H1 (cell line): ENCODE data around the gene CEP192. TPM values are rescaled to one million over a fixed set of nuclear protein-coding genes. Genes with fewer than 3 reads are reported as not detected.

Experiments used
- CTCF ChIA-PET: fragments of 300-600 bp; sonication (Branson Sonifier 250); formaldehyde crosslinking; loops from one replicate; lab custom pipeline; 2021; ENCODE audit not compliant: partially characterized antibody; lab: Charles Lee
- POLR2A ChIA-PET: fragments of 300-600 bp; sonication (Branson Sonifier 250); formaldehyde crosslinking; loops from one replicate; lab custom pipeline; 2021; ENCODE audit warnings: inconsistent platforms; ENCODE audit not compliant: partially characterized antibody; lab: Charles Lee
- DNase-seq, 2 experiments: peaks; one replicate each; pipeline versions ENCODE4 v3.0.0 to v3.0.0-alpha.2; 2010 to 2022; ENCODE audit warnings: low spot score in 2 of 2, low read depth in 1 of 2, mixed read lengths in 1 of 2
- FAIRE-seq: peaks from 2 replicates; lab custom pipeline; 2011; peaks lifted over from hg19 to GRCh38; lab: Jason Lieb, UNC
- H2AFZ ChIP-seq: 2 replicates; pipeline ENCODE4 v1.8.1; 2012; ENCODE audit warnings: low read length, inconsistent platforms
- H2AK5ac ChIP-seq: 2 replicates; pipeline ENCODE4 v1.6.1; 2013; ENCODE audit warnings: low read depth, low read length
- H2BK120ac ChIP-seq: replicated peaks from 2 replicates; pipeline ENCODE3; 2013; ENCODE audit warnings: low read depth, low read length, inconsistent platforms
- H2BK12ac ChIP-seq: 2 replicates; pipeline ENCODE4 v1.6.1; 2013; ENCODE audit warnings: low read depth, low read length
- H2BK15ac ChIP-seq: 2 replicates; pipeline ENCODE4 v1.6.1; 2013; ENCODE audit warnings: low read length
- H2BK20ac ChIP-seq: 2 replicates; pipeline ENCODE4 v1.6.1; 2013; ENCODE audit warnings: low read length
- H2BK5ac ChIP-seq: 2 replicates; pipeline ENCODE4 v1.6.1; 2013; ENCODE audit warnings: low read depth, low read length
- H3K14ac ChIP-seq: 2 replicates; pipeline ENCODE4 v1.6.1; 2013; ENCODE audit warnings: inconsistent platforms; ENCODE audit not compliant: insufficient read length
- H3K18ac ChIP-seq: 2 replicates; pipeline ENCODE4 v1.6.1; 2013; ENCODE audit warnings: low read length; ENCODE audit errors: extremely low read depth
- H3K23ac ChIP-seq: 2 replicates; pipeline ENCODE4 v1.6.1; 2013; ENCODE audit warnings: inconsistent platforms; ENCODE audit not compliant: insufficient read length
- H3K23me2 ChIP-seq: 2 replicates; pipeline ENCODE4 v1.6.1; 2013; ENCODE audit warnings: low read depth, low read length
- H3K27ac ChIP-seq: 2 replicates; pipeline ENCODE4 v1.6.1; 2011; ENCODE audit warnings: low read depth, low read length, inconsistent platforms
- H3K27me3 ChIP-seq, 4 experiments: replicated peaks in 1 of 4; 1 replicate in 1 of 4; 2 replicates in 3 of 4; pipeline versions ENCODE4 v1.6.1 to v1.8.1; 2011 to 2013; ENCODE audit warnings: low read length in 3 of 4, mild to moderate bottlenecking in 3 of 4, inconsistent platforms in 2 of 4, mixed read lengths in 2 of 4, moderate library complexity in 1 of 4; ENCODE audit not compliant: control insufficient read depth in 3 of 4, insufficient read depth in 3 of 4; ENCODE audit errors: extremely low read depth in 1 of 4
- H3K36me3 ChIP-seq, 4 experiments: 2 replicates each; pipeline versions ENCODE4 v1.6.1 to v1.8.1; 2011 to 2013; ENCODE audit warnings: mild to moderate bottlenecking in 4 of 4, low read length in 3 of 4, moderate library complexity in 2 of 4, control low read depth in 1 of 4, inconsistent platforms in 1 of 4; ENCODE audit not compliant: insufficient read depth in 4 of 4, control insufficient read depth in 2 of 4
- H3K4ac ChIP-seq: replicated peaks from 2 replicates; pipeline ENCODE3; 2013; ENCODE audit warnings: low read length, low read depth, mixed read lengths, inconsistent platforms; ENCODE audit not compliant: insufficient read length
- H3K4me1 ChIP-seq, 4 experiments: replicated peaks in 1 of 4; 1 replicate in 1 of 4; 2 replicates in 3 of 4; pipeline versions ENCODE4 v1.6.1 to v1.8.1; 2011 to 2013; ENCODE audit warnings: low read length in 3 of 4, inconsistent platforms in 2 of 4, mixed read lengths in 1 of 4; ENCODE audit not compliant: insufficient read depth in 4 of 4, control insufficient read depth in 3 of 4
- H3K4me2 ChIP-seq, 2 experiments: 2 replicates each; pipeline versions ENCODE4 v1.6.1 to v1.8.1; 2011 to 2013; ENCODE audit warnings: low read depth in 2 of 2, low read length in 2 of 2, control low read depth in 1 of 2, inconsistent platforms in 1 of 2, mild to moderate bottlenecking in 1 of 2; ENCODE audit not compliant: insufficient read depth in 1 of 2
- H3K4me3 ChIP-seq, 4 experiments: fragments of 200-600, 300-600 bp in 1 of 4; sonication (generic), shearing (Covaris generic), sonication (Bioruptor Twin) in 1 of 4; 2 replicates each; pipeline versions ENCODE4 v1.5.1 to v1.8.1; 2011 to 2016; ENCODE audit warnings: low read length in 4 of 4, low read depth in 3 of 4, control low read depth in 2 of 4, inconsistent platforms in 2 of 4, mild to moderate bottlenecking in 2 of 4, mixed read lengths in 1 of 4, moderate library complexity in 1 of 4; ENCODE audit not compliant: insufficient read depth in 2 of 4; ENCODE audit errors: extremely low read depth in 1 of 4
- H3K56ac ChIP-seq: replicated peaks from 2 replicates; pipeline ENCODE3; 2013; ENCODE audit warnings: low read depth, mild to moderate bottlenecking, mixed read lengths, low read length, inconsistent platforms; ENCODE audit not compliant: insufficient read length
- H3K79me1 ChIP-seq: 2 replicates; pipeline ENCODE4 v1.6.1; 2013; ENCODE audit warnings: low read depth, low read length, control low read depth
- H3K79me2 ChIP-seq, 2 experiments: 2 replicates each; pipeline versions ENCODE4 v1.6.1 to v1.8.1; 2012 to 2013; ENCODE audit warnings: low read length in 2 of 2, mild to moderate bottlenecking in 2 of 2, inconsistent platforms in 1 of 2; ENCODE audit not compliant: insufficient read depth in 2 of 2, control insufficient read depth in 1 of 2
- H3K9ac ChIP-seq, 4 experiments: replicated peaks in 1 of 4; 1 replicate in 1 of 4; 2 replicates in 3 of 4; pipeline versions ENCODE4 v1.6.1 to v1.8.1; 2011 to 2013; ENCODE audit warnings: low read depth in 3 of 4, low read length in 3 of 4, control low read depth in 2 of 4, mild to moderate bottlenecking in 2 of 4, moderate library complexity in 2 of 4, inconsistent platforms in 1 of 4; ENCODE audit errors: extremely low read depth in 1 of 4
- H3K9me3 ChIP-seq, 2 experiments: 2 replicates each; pipeline versions ENCODE4 v1.6.1 to v1.8.1; 2012 to 2013; ENCODE audit warnings: mild to moderate bottlenecking in 2 of 2, moderate library complexity in 2 of 2, control low read depth in 1 of 2, inconsistent platforms in 1 of 2, low read depth in 1 of 2, low read length in 1 of 2, mixed read lengths in 1 of 2; ENCODE audit not compliant: insufficient read depth in 2 of 2
- H4K20me1 ChIP-seq, 2 experiments: replicated peaks in 1 of 2; 2 replicates each; pipeline versions ENCODE3 to v1.8.1; 2011 to 2013; ENCODE audit warnings: inconsistent platforms in 2 of 2, low read length in 2 of 2, mild to moderate bottlenecking in 1 of 2; ENCODE audit not compliant: insufficient read depth in 2 of 2, control insufficient read depth in 1 of 2
- H4K5ac ChIP-seq: 2 replicates; pipeline ENCODE4 v1.6.1; 2013; ENCODE audit warnings: low read length, low read depth, mixed read lengths, inconsistent platforms; ENCODE audit not compliant: insufficient read length
- H4K8ac ChIP-seq: 2 replicates; pipeline ENCODE4 v1.8.0; 2013; ENCODE audit warnings: mild to moderate bottlenecking, moderate library complexity, low read length, inconsistent platforms; ENCODE audit not compliant: insufficient read depth; ENCODE audit errors: extremely low read depth
- H4K91ac ChIP-seq: replicated peaks from 2 replicates; pipeline ENCODE3; 2013; ENCODE audit warnings: low read length, mixed read lengths, inconsistent platforms; ENCODE audit not compliant: insufficient read length
- ATF3 ChIP-seq: IDR thresholded peaks from 2 replicates; pipeline ENCODE4 v1.6.1; 2011; ENCODE audit warnings: low read depth, mild to moderate bottlenecking, low read length; ENCODE audit not compliant: insufficient read depth
- CEBPB ChIP-seq: IDR thresholded peaks from 2 replicates; pipeline ENCODE4 v1.6.1; 2012; ENCODE audit warnings: low read depth, low read length
- EP300 ChIP-seq, 2 experiments: IDR thresholded peaks; 1 replicate in 1 of 2; 2 replicates in 1 of 2; pipeline ENCODE4 v1.6.1; 2011 to 2012; ENCODE audit warnings: low read depth in 2 of 2, low read length in 2 of 2, mild to moderate bottlenecking in 2 of 2, borderline replicate concordance in 1 of 2, inconsistent platforms in 1 of 2, moderate library complexity in 1 of 2
- JUN ChIP-seq: IDR thresholded peaks from 2 replicates; pipeline ENCODE4 v1.6.1; 2011; ENCODE audit warnings: low read depth, mild to moderate bottlenecking, improper control_type of control experiment, low read length
- KDM4A ChIP-seq: IDR thresholded peaks from one replicate; pipeline ENCODE4 v1.7.1; 2012; ENCODE audit warnings: low read depth, mild to moderate bottlenecking, moderate library complexity, low read length, inconsistent platforms; ENCODE audit not compliant: severe bottlenecking
- MAFK ChIP-seq: IDR thresholded peaks from 2 replicates; pipeline ENCODE4 v1.6.1; 2012; ENCODE audit warnings: low read depth, mild to moderate bottlenecking, improper control_type of control experiment, low read length
- PHF8 ChIP-seq: fragments of 200-600 bp; sonication (generic); conservative IDR thresholded peaks from 2 replicates; pipeline ENCODE4 v1.7.1; 2012; ENCODE audit warnings: low read depth, mild to moderate bottlenecking, inconsistent platforms, low read length, moderate library complexity
- SIN3A ChIP-seq, 2 experiments: IDR thresholded peaks in 1 of 2; conservative IDR thresholded peaks in 1 of 2; 2 replicates each; pipeline ENCODE4 v1.6.1; 2011 to 2012; ENCODE audit warnings: low read length in 2 of 2, improper control_type of control experiment in 1 of 2, low read depth in 1 of 2, mild to moderate bottlenecking in 1 of 2
- SUZ12 ChIP-seq: fragments of 200-600 bp; sonication (generic); IDR thresholded peaks from 2 replicates; pipeline ENCODE4 v1.6.1; 2012; ENCODE audit warnings: mild to moderate bottlenecking, inconsistent platforms, low read length, moderate library complexity, mixed read lengths
- TAF7 ChIP-seq: optimal IDR thresholded peaks from 2 replicates; pipeline ENCODE3; 2011; ENCODE audit warnings: low read depth, mild to moderate bottlenecking, inconsistent platforms, low read length, moderate library complexity, borderline replicate concordance
- WGBS, 2 experiments: shearing (Covaris generic) in 1 of 2; methylation state at CpG; one replicate each; pipeline versions ENCODE4 v1.1.6 to v1.1.7; 2013 to 2015; ENCODE audit warnings: low lambda C conversion rate in 2 of 2, mixed read lengths in 2 of 2, inconsistent platforms in 1 of 2, low coverage in 1 of 2, missing lambda C conversion rate in 1 of 2; ENCODE audit not compliant: insufficient replicate concordance in 2 of 2, insufficient coverage in 1 of 2, insufficient read length in 1 of 2; ENCODE audit errors: extremely low coverage in 1 of 2, missing lambda C conversion rate in 1 of 2; 5-methylcytosine and 5-hydroxymethylcytosine counted together
- polyA plus RNA-seq, 7 experiments: library from polyadenylated mRNA; depleted of rRNA in 3 of 7; stranded (reverse) in 5 of 7; unstranded in 2 of 7; fragments of >200 nt in 5 of 7; fragments of 200-250 nt in 2 of 7; gene quantifications; 1 replicate in 5 of 7; 2 replicates in 1 of 7; 4 replicates in 1 of 7; pipeline versions ENCODE4 v1.2.1 to v1.2.3, GENCODE V29; 2011 to 2013; ENCODE audit warnings: missing spikeins in 2 of 7, mixed read lengths in 2 of 7
- total RNA-seq: library from RNA; stranded (reverse); fragmentation: NEBNext Ultra II Directional; extraction: Animal tissue kit (Norgen Biotek cat#: 25700); gene quantifications from 2 replicates; pipeline ENCODE4 v1.2.1, GENCODE V29; 2021
- TF ChIP-seq, protein P1 (sequence below): IDR thresholded peaks from 2 replicates; pipeline ENCODE4 v1.6.1; 2011; ENCODE audit warnings: low read length, improper control_type of control experiment

Gene CEP192
- total and polyA plus RNA-seq, 2 of the 8 experiments (the other 6 are each of a cell fraction or from before 2014, with no cell fraction given), result 13.4 to 23.1 TPM

GRCh38 chr18:12975488-12975887 lies 15.7 kb upstream of the CEP192 start:
- Histone ChIP-seq H3K27me3 (no peaks in the 10 kb centered on the region), H3K23ac (no peak overlapping the region), H3K14ac (no peak overlapping the region), H3K18ac (no peak overlapping the region), H4K8ac (no peak overlapping the region), H4K5ac (no peak overlapping the region), H3K79me1 (peaks cover 5% of the 10 kb centered on the region; the same call in 1 of the 2 replicates), H3K56ac (no peak overlapping the region), H4K20me1 (peaks cover 2 to 9% of the 10 kb centered on the region in 2 experiments), H2BK5ac (no peak overlapping the region; the same call in 1 of the 2 replicates), H3K27ac (no peak overlapping the region), H2AK5ac (no peak overlapping the region), H3K9ac (no peak overlapping the region), H3K36me3 (peaks cover 18 to 56% (median 41%) of the 10 kb centered on the region in 4 experiments), H4K91ac (no peak overlapping the region), H3K4ac (no peak overlapping the region), H2BK15ac (no peak overlapping the region), H2BK12ac (no peak overlapping the region), H3K4me1 (no peaks in the 10 kb centered on the region), H2BK120ac (no peak overlapping the region), H3K4me3 (no peak overlapping the region), H3K23me2 (no peaks in the 10 kb centered on the region; the same call in 1 of the 2 replicates), H2AFZ (no peak overlapping the region), H3K9me3 (peaks cover 0 to 4% of the 10 kb centered on the region in 2 experiments; a peak in 1 of 4 replicates), H3K79me2 (peaks cover 0 to 6% of the 10 kb centered on the region in 2 experiments; a peak in 1 of 4 replicates), H2BK20ac (no peak overlapping the region), H3K4me2 (no peak overlapping the region)
- CTCF ChIA-PET, result interaction anchor here (1.1 kb wide), 1 partner anchor 238 kb away, joined by 3 read pairs; no protein-coding TSS in a partner anchor
- DNase-seq (no peak), FAIRE-seq (no peak)
- 89% methylated on average over 6 of the region's 6 CpGs; no CpG with 5 or more reads in 1 of the 2 experiments for WGBS, 2 experiments
- POLR2A ChIA-PET, result interaction anchor here (1.2 to 1.7 kb wide), 2 partner anchors 9 to 16 kb away, joined by 4 read pairs; partner anchors contain the start of gene CEP192
- TF ChIP-seq KDM4A, result no peak
- TF ChIP-seq TAF7, result no peak
- TF ChIP-seq ATF3, result no peak
- TF ChIP-seq JUN, result no peak
- TF ChIP-seq SIN3A (conservative IDR thresholded peaks at IDR 0.05 in 1 of 2, IDR thresholded peaks at IDR 0.05 in 1 of 2; ENCODE audit: low read depth in 1 of 2, low read length in 2 of 2), result no peak
- no peak for TF ChIP-seq CEBPB
- no peak for TF ChIP-seq EP300 (IDR thresholded peaks at IDR 0.05; ENCODE audit: borderline replicate concordance in 1 of 2, low read depth in 2 of 2, low read length in 2 of 2)
- TF ChIP-seq MAFK, result no peak
- TF ChIP-seq, protein P1, sequence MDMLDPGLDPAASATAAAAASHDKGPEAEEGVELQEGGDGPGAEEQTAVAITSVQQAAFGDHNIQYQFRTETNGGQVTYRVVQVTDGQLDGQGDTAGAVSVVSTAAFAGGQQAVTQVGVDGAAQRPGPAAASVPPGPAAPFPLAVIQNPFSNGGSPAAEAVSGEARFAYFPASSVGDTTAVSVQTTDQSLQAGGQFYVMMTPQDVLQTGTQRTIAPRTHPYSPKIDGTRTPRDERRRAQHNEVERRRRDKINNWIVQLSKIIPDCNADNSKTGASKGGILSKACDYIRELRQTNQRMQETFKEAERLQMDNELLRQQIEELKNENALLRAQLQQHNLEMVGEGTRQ, result no peak
- TF ChIP-seq SUZ12, result no peak
- TF ChIP-seq PHF8, result no peak
